Measurements from ENCODE around the gene PLA1A.
"Not testable (repeated sequence)": the region's sequence is repeated elsewhere in the genome, so short reads cannot be mapped to it uniquely, and the experiment has no call there.

The PLA1A gene

DNA sequence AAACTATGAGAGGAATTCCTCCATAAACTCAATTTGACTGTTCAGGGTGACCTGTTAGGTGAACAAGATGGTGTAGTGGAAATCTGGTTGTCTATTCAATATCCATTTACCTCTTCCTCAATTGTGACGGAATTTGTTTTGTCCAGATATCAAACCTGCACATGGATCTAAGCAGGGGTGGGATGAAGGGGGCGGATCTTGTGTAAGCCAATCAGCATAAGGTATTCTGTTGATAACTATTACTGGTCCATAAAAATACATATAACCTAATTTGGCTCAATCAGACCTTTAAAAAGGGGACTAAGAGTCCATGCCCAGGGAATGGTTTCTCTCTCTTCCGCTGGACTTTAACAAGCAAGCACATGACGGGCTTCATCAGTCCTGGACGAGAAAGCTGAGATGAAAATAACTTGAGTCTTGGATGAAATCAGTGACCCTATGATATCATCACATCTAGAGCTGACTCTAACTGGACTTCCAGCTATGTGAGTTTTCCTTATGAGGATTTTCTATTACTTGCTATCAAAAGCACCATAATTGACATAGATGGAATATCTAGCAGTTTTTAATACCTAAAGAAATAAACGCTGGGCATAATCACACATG is 68.4 kb downstream of the PLA1A start:
- DNase-seq = no peak

DNA sequence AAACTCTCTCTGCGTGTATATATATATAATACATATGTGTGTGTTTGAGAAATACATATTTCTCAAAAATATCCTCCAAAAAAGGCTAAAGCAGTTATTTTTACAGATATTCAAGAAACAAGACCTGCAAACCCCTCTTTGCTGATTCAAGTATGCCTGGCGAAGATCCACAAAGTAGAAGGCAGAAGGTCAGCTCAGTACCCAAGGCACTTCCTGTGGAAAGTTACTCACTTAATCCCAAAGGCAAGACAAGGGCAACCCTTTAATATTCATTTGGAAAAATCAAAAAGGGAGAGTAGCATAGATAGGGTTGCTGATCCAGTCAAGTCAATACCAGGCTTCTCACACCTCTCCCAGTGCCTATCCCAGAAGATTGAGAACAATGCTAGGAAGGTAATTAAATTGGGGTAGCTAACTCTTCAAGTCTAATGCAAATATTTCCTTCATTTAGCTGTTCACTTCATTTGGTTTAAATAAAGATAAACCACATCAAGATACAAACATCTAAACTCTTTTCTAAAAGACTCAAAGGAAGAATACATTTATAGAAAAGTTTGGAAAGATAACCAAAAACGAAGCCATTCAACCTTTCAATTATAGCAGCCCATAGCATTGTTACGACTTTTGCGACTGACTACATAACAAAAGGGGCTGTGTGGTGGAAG is 72.4 kb downstream of the PLA1A start:
- no peak for DNase-seq

DNA sequence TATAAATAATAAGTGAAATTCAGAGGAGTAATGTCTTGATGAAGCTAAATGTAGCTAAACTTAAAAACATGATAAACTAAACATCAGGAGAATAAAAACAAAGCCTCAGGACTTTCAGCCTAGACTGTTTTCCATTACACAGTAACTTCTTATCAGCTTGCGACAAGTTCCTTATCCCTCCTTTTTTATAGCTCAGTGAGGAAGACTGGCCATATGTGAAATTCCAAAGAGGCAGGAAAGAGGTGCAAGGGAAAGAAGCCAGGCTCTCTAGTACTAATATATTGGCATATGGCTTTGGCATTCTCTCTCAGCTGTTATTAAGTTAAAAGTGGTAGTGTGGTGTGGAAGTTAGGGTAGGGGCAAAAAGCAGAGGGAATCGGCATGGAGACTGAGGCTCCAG is 75.1 kb downstream of the PLA1A start:
- no peak for DNase-seq

DNA sequence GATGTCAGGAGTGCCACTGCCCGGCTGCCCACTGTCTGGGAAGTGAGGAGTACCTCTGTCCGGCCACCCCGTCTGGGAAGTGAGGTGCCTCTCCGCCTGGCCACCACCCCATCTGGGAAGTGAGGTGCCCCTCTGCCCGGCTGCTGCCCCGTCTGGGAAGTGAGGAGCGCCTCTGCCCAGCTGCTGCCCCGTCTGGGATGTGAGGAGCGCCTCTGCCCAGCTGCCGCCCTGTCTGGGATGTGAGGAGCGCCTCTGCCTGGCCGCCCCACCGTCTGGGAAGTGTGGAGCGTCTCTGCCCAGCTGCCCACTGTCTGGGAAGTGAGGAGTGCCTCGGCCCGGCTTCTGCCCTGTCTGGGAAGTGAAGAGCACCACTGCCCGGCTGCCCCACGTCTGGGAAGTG is 76.2 kb downstream of the PLA1A start:
- DNase-seq = no peak

DNA sequence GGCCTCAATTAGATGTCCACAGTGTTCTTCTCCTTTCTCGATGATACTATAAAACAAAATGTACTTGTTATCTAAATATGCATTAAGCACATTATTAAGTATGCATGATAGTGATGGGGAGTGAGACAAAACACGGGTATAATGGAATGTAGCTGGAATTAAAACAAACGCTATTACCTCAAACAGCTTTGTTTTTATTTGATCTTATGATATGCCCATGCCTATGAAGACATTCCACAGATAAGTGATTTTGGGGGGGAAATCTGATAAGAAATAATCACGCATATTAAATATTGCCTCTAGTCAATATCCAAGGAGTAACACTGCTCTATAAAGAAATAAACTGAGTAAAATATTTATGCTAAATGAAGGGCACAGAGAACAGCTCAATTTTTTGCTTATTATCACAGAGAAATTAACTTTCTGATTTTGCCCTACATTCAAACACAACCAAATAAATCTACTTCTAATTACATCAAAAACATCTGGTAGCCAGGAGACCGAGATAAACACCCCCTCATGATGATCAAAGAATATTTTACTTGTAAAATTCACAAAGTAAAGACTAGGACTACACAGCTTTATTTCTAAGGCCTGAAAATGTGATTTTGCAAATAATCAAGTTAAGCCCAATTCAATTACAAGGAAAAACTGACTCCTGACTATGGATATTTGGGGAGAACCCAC is 77.6 kb downstream of the PLA1A start:
- DNase-seq = no peak

DNA sequence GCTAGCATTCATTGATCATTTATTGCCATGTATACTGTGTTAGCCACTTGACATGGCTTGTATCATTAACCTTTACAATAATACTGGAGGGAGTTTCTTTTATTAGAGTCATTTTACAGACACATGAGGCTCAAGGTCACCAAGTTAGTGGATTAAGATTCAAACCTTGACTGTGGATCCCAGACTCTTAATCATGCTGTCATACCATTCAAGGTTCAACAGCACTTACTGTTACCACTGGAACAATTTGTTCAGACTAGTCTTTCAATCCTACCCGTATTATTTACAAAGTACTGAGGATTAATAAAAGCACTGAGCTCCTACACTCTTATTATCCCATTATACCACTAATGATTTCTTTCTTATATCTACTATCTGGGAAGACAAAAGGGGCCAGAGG is 78.3 kb downstream of the PLA1A start:
- DNase-seq = no peak

DNA sequence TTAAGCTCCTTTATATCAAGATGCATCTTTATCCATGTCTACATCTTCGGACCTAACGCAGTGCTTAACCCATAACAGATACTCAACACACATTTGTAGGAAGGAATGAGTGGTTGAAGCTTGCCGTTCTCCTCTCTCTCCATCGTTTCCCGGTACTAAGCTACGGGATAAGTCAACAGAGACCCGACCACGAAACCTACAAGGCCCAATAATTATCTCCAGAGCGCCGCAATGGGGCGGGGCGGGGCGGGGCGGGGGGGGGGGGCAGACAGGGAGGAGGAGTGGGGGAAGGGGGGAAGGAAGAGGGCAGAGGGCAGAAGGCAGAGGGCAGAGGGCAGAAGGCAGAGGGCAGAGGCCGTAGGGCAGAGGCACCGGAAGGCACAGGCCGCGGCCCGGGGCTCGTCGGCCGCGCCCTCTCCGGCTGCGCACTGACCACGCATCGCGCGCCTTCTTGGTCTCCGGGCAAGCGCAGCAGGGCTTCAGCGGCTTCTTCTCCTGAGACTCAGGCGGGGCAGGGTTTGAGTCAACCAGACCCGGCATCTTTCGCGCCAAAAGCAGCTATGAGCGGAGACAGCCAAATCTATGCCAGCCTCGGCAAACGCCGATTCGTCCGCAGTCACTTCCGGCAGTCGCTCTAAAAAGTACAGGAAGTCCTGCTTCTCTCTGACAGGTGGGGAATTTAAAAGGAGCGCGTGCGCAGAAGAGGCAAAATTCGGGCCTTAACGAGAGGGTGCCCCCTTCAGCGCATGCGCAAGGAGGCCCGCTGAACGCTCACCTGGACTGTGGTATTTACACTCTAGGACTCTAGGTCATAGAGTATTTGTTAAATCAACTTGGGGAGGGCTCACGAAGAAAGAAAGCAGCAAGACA is 79.3 kb downstream of the PLA1A start, which contains the start of gene COX17:
TSS of gene COX17 (minus strand) at position 636 of the 870 bp plus-strand sequence. CDS start at position 540, 96 bp downstream.
- DNase-seq = peak; percentile 98

DNA sequence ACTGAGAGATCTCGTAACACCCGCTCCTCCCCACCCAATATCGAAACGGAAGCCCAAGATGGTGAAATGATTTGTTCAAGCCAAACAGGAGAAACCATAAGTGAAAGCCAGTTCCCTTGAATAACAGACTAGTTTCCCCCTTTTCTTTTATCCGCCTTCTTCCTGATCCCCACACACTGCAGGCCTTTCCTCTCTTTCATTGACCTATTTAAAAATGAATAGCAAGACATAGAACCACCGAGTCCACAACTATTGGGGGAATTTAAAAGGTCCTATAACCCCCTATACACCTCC is 79.9 kb downstream of the PLA1A start:
- DNase-seq = no peak

DNA sequence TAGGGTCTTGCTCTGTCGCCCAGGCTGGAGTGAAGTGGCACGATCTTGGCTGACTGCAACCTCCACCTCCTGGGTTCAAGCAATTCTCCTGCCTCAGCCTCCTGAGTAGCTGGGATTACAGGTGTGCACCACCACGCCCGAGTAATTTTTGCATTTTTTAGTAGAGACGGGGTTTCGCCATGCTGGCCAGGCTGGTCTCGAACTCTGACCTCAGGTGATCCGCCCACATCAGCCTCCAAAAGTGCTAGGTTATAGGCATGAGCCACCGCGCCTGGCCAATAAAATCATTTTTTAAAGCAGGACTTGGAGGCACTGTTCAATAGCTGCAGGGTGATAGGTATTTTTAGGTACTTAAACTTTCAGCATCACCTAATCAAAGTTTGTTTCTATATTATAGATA is 80.5 kb downstream of the PLA1A start:
- DNase-seq = not testable (repeated sequence)
